Measurements from ENCODE around the gene PPM1M. TPM values are rescaled to one million over a fixed set of nuclear protein-coding genes. Genes with fewer than 3 reads are reported as not detected.

The PPM1M gene
- polyA plus RNA-seq, 1 of the 3 experiments (the other 2 are of a cell fraction): 19.2 TPM

GRCh38 chr3:52277071-52277964 is 31.8 kb downstream of the PPM1M start:
- ChIA-PET CTCF (interaction anchor here (0.7 to 5.2 kb wide), 15 partner anchors 12 to 276 kb away, joined by 3 to 63 read pairs (median 4); partner anchors contain the start of genes GLYCTK, PPM1M and TWF2), POLR2A (interaction anchor here (0.6 to 5.7 kb wide), 16 partner anchors 10 to 710 kb away, joined by 3 to 67 read pairs (median 4); partner anchors contain the start of genes GLYCTK, POC1A and TWF2)
- peak overlapping the region; percentile 71 to 92 for H3K4me3 ChIP-seq (ENCODE audit: low read depth in 2 of 2, low read length in 1 of 2)
- peaks cover 55% of the 10 kb centered on the region for H4K20me1 ChIP-seq (ENCODE audit: insufficient read depth)
- peak; percentile 77 for DNase-seq
- WGBS (ENCODE audit: low lambda C conversion rate): 2% methylated on average over 28 of the region's 28 CpGs
- H3K27me3 ChIP-seq (ENCODE audit: insufficient read depth): no peaks in the 10 kb centered on the region
- H3K36me3 ChIP-seq (replicated peaks in 1 of 2; ENCODE audit: control insufficient read depth in 1 of 2, insufficient read depth in 2 of 2, low read length in 1 of 2): peaks cover 3 to 24% of the 10 kb centered on the region in 2 experiments
- peaks cover 11 to 20% of the 10 kb centered on the region in 2 experiments; a peak in 3 of 4 replicates for H3K4me1 ChIP-seq (ENCODE audit: control insufficient read depth in 1 of 2, insufficient read depth in 2 of 2, low read depth in 1 of 2, low read length in 1 of 2)
- peak overlapping the region; percentile 89 to 90 for H3K27ac ChIP-seq (ENCODE audit: low read depth in 2 of 2, low read length in 1 of 2)
- no peak overlapping the region for H2AFZ ChIP-seq (ENCODE audit: low read depth)
- peak overlapping the region; percentile 97 for H3K9ac ChIP-seq
- H3K79me2 ChIP-seq (ENCODE audit: insufficient read depth): peaks cover 66% of the 10 kb centered on the region
- no peaks in the 10 kb centered on the region for H3K9me2 ChIP-seq
- peak overlapping the region; percentile 96 for H3K4me2 ChIP-seq
- TF ChIP-seq POLR2AphosphoS5 (IDR thresholded peaks at IDR 0.05; ENCODE audit: low read depth, low read length) (no peak), ELF1 (IDR thresholded peaks at IDR 0.05) (no peak), TEAD4 (IDR thresholded peaks at IDR 0.05; ENCODE audit: borderline replicate concordance, insufficient read depth) (no peak), FOSL2 (IDR thresholded peaks at IDR 0.05; ENCODE audit: borderline replicate concordance, low read depth) (no peak), SMC3 (IDR thresholded peaks at IDR 0.05; ENCODE audit: low read depth, low read length) (0 out of 2 replicates have a peak, but pooled peaks have one; percentile 12), RCOR1 (IDR thresholded peaks at IDR 0.05; ENCODE audit: low read length) (no peak), EP300 (IDR thresholded peaks at IDR 0.05; ENCODE audit: borderline replicate concordance in 1 of 2, low read depth in 1 of 2, low read length in 1 of 2) (no peak), SIN3A (IDR thresholded peaks at IDR 0.05; ENCODE audit: borderline replicate concordance, low read depth, low read length) (peak; percentile 85), USF1 (IDR thresholded peaks at IDR 0.05; ENCODE audit: borderline replicate concordance, low read depth) (no peak), RAD21 (IDR thresholded peaks at IDR 0.05; ENCODE audit: low read length) (no peak), FOXJ3 (CRISPR knock-in tag; IDR thresholded peaks at IDR 0.05) (no peak), GABPA (IDR thresholded peaks at IDR 0.05; ENCODE audit: low read depth) (no peak), EZH2phosphoT487 (IDR thresholded peaks at IDR 0.05; ENCODE audit: borderline replicate concordance, low read depth) (no peak), MXI1 (IDR thresholded peaks at IDR 0.05; ENCODE audit: low read depth, low read length) (peak; percentile 98), RXRA (IDR thresholded peaks at IDR 0.05; ENCODE audit: borderline replicate concordance, low read depth) (no peak), REST (IDR thresholded peaks at IDR 0.05; ENCODE audit: low read depth, low read length) (0 out of 2 replicates have a peak, but pooled peaks have one; percentile 17), NFIC (IDR thresholded peaks at IDR 0.05; ENCODE audit: borderline replicate concordance) (peak; percentile 65), CHD2 (IDR thresholded peaks at IDR 0.05; ENCODE audit: low read length, partially characterized antibody) (no peak)
- TF ChIP-seq, protein P1, sequence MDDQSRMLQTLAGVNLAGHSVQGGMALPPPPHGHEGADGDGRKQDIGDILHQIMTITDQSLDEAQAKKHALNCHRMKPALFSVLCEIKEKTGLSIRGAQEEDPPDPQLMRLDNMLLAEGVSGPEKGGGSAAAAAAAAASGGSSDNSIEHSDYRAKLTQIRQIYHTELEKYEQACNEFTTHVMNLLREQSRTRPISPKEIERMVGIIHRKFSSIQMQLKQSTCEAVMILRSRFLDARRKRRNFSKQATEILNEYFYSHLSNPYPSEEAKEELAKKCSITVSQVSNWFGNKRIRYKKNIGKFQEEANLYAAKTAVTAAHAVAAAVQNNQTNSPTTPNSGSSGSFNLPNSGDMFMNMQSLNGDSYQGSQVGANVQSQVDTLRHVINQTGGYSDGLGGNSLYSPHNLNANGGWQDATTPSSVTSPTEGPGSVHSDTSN (IDR thresholded peaks at IDR 0.05): no peak
- TF ChIP-seq, protein P2, sequence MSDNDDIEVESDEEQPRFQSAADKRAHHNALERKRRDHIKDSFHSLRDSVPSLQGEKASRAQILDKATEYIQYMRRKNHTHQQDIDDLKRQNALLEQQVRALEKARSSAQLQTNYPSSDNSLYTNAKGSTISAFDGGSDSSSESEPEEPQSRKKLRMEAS (IDR thresholded peaks at IDR 0.05; ENCODE audit: low read depth): peak; percentile 88
- TF ChIP-seq, protein P3, sequence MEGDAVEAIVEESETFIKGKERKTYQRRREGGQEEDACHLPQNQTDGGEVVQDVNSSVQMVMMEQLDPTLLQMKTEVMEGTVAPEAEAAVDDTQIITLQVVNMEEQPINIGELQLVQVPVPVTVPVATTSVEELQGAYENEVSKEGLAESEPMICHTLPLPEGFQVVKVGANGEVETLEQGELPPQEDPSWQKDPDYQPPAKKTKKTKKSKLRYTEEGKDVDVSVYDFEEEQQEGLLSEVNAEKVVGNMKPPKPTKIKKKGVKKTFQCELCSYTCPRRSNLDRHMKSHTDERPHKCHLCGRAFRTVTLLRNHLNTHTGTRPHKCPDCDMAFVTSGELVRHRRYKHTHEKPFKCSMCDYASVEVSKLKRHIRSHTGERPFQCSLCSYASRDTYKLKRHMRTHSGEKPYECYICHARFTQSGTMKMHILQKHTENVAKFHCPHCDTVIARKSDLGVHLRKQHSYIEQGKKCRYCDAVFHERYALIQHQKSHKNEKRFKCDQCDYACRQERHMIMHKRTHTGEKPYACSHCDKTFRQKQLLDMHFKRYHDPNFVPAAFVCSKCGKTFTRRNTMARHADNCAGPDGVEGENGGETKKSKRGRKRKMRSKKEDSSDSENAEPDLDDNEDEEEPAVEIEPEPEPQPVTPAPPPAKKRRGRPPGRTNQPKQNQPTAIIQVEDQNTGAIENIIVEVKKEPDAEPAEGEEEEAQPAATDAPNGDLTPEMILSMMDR (IDR thresholded peaks at IDR 0.05): no peak
- no peaks in the 10 kb centered on the region for H3K9me3 ChIP-seq
- H3F3A ChIP-seq (replicated peaks; ENCODE audit: insufficient read depth): peaks cover 17% of the 10 kb centered on the region

Data from SK-N-SH (cell line).